ENCODE results near the gene RBMS1.

RBMS1 gene

DNA sequence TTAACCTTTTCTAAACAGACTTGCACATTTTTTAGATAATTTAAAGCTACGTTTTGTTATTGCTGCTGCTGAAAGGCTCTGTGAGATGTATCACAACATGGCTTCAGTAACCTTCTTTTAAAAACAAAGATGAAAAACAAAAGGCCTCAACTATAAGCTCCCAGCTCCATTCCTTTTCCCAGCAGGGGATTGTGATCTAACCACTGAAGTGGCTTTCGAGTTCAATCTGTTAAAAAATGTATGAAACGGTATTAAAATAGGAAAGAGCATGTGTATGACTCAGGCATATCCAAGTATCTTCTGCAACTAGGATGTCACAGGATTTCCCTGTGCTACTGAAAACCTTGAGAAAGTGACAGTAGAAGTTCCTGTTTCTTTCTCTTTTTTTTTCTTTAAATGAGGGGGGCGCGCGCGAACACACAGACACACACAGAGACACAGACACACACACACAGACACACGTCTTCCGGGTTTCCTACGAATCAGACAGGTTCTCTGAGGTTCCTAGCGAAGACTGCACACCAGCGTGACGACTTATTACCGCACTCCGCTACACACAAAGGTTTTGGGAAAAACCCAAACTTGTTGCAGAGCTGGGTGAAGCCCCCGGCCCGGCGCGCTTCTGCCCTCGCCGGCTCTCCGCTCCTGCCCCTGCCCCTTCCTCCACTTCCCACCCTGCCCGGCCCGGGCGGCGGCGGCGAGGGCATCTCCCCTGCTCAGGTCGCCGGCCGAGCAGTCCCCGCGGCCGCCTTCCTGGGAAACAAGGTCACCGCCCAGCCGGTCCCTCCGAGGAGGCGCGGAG, 86.8 kb downstream of the RBMS1 start:
- peak; percentile 74 for DNase-seq

GRCh38 chr2:160405077-160405867, 88.3 kb downstream of the RBMS1 start:
- DNase-seq = no peak

DNA sequence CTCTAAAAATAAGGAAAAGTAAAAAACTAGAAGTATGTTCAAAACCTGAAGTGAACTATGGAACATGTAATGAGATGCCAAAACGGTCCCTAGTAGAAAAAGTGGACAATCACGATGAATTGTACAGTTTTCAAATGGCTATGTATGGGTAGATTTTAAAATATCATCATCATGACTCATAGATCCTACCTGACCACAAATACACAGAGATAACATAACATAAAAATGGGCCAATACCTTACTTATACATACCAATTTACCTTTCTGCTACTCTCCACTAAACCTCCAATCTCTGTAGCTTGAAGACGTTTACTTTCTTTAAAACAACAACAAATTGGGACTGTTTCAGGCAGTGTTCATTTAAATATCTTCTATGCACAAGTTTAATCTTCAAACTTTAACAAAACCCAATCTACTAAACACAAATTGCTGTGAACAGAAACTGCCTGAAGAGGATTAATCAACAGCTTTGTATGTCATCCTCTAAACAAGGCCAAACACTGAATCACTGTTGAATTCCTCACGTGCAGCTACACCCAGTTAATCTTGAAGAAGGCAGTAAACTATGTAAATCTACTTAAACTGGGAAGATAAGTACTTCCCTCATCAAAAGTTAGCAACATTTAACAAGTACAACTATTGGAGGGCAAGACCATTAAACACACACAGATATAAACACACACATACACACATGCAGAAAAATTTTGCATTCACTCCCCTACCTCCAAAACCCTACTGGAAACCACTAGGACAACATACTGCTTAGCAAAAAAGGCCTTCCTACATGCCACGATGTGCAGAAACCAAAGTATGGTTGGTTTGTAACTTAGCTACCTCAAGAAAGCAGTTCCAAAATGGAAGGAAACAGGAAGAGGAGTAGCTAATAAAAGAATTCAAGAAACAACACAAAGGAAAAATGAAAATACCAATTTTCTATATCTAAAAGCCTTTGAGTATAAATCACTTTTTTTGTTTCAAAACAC, 90.3 kb downstream of the RBMS1 start:
- DNase-seq = no peak

DNA sequence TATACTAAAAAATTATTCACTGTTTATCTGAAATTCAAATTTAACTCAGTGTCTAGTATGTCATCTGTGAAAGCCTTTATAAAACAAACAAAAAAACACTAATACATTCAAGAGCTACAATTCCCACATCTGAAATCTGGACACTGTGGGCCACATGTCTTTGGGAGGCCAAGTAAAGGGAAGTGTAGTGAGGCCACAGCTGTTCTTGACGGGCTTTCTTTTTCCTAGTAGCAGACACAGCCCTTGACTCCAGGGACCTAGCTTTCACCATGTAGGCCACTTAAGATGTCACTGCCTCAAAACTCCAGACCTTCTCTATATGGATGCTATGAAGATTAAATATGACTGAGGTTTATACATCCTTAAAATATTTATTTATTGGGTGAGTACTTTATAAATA, 91.1 kb downstream of the RBMS1 start:
- DNase-seq = no peak

- DNase-seq = no peak
These were observed 91.7 kb downstream of the RBMS1 start for GRCh38 chr2:160401895-160402294.

- DNase-seq = no peak
These were observed 93.7 kb downstream of the RBMS1 start for GRCh38 chr2:160399880-160400279.

GRCh38 chr2:160397530-160397865, 96.1 kb downstream of the RBMS1 start:
- DNase-seq = no peak

DNA sequence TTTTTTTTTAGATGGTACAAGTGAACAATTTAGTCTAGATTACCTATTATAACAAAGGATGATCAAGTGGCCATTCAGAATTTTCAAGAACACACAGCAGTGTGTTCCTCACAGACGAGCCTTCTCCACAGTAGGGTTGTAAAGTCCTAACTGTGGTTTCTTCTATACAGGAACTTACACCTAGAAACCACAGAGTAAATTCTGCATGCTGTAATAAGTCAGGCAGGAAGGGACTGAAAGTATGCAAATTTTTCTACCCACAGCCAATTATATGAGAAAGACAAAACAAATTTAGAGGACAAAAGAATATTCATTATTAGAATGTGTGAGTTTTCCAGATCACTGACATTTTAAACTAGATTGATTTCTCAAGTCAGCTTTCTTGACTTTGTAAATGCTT, 99.5 kb downstream of the RBMS1 start:
- DNase-seq = no peak

GRCh38 chr2:160392201-160392600, 101.4 kb downstream of the RBMS1 start:
- no peak for DNase-seq

DNA sequence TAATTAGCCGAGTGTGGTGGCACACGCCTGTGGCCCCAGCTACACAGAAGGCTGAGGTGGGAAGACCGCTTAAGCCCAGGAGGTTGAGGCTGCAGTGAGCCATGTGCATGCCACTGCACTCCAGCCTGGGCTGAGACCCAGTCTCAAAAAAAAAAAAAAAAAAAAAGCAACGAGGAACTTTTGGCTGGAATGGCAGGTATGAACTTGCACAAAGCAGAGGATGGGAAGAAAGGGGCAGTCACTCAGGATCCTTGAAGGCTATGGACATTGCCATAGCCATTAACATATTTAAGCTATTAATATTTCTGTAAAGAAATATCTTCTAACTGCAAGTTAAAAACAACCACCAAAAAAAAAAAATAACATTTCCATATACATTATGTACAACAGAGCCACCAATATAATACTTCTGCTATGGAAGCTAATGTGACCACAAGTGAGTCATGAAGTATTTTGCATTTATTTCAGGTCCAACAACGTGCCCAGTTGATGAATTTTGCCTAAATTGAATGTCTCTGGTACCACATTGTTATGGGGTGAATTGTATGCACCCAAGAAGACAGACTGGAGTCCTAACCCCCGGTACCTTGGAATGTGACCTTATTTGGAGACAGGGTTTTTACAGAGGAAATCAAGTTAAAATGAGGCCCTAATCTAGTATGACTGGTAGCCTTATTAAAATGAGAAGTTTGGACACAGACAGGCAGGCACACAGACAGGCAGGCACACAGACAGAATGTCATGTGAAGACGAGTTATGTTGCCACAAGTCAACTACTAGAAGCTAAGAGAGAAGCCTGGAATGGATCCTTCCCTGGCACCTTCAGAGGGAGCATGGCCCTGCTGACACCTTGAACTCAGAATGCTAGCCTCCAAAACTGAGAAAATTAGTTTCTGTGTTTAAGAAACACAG, 102.8 kb downstream of the RBMS1 start:
- DNase-seq = no peak

- no peak for DNase-seq
These were observed 103.7 kb downstream of the RBMS1 start for GRCh38 chr2:160389875-160390274.

- DNase-seq = no peak
These were observed 104.9 kb downstream of the RBMS1 start for GRCh38 chr2:160388464-160389263.

DNA sequence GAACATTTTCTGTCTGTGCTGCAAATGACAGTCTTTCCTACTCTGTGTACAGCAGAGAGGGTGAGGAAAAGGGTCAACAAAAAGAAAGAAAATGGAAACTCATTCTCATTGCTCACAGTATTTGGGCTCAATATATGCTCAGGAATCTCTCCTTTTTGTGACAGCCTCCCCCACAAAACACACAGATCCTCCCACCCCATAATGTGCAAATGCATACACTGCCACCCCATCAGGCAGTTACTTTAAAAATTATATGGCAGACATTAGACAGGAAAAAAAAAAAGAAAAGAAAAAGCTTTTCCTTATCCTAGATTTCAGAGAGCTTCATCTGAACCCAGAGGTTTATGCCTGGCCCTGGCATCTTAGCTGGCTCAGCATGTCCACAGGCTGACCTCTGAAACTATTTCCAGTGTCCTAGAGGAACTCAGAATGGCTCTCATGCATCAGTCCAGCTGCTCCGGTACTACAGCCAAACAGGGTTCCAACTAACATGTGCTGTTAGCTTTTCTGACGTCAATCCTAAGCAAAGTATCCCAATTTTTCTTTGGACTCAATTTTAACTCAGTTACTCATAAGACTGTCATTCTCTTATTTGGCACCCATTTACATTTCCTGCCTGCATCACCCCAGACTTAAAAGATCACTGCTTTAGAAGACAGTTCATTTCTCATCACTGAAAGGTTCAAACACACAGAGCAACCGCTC, 105.9 kb downstream of the RBMS1 start:
- DNase-seq = no peak

- DNase-seq = no peak
These were observed 108.8 kb downstream of the RBMS1 start for GRCh38 chr2:160384791-160385190.

- no peak for DNase-seq
These were observed 112.1 kb downstream of the RBMS1 start for GRCh38 chr2:160381425-160381951.

GRCh38 chr2:160380611-160381010, 113.0 kb downstream of the RBMS1 start:
- DNase-seq = no peak

DNA sequence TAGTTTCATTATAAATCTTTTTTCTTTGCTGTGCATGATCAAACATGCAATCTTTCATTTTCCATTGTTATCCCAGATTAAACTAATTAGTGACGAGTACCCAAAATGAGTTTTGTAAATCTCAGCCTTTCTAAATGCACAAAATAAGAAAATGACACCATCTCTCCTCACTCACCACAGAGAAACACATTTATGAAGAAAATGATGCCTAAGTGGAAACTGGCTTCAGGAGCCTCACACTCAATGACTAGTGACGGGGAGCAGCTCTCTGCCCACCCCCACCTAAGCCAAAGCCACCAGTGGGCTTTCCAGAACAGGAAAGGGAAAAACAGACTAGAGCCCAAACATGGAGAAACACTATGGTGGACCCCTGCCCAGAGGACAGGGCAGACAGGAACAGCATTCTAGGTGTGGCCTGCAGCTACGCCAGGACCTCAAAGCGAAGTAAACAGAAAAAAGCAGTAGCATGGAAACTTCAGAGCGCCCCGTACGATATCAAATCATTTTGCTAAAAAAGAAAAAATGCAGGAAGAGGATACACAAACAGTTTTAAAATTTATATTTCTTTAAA, 113.5 kb downstream of the RBMS1 start:
- DNase-seq = no peak

DNA sequence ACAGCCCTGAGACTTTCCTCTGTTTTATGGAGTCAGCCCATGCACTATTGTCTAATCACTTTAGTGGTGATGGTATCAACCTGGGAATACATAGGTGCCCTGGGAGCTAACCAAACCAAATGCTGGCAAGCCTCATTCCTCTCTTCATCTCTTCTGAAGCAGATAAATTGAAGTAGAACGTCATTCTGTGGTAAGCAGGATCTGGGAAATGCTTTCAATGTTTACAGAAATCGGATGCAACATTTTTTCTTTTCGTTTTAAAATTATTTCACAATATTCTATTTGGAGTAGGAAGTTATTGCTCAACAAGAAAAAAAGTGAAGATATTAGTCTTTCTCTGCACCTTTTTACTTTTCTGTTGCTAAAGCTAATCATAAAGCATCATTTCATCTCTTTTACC, 114.2 kb downstream of the RBMS1 start:
- no peak for DNase-seq

- DNase-seq = no peak
These were observed 116.2 kb downstream of the RBMS1 start for GRCh38 chr2:160377204-160377995.
